GM18499 (cell line): Measurements from ENCODE around the gene MPRIP.

Experiments
- ATAC-seq: cut with Tn5 transposase; IDR thresholded peaks from one replicate; pipeline ENCODE4 v1.9.1; 2021; ENCODE audit warnings: moderate number of reproducible peaks; ENCODE audit not compliant: insufficient read depth, unreplicated experiment

Gene MPRIP

GRCh38 chr17:17221329-17221728, 179.1 kb downstream of the MPRIP start:
- ATAC-seq, result no peak

DNA sequence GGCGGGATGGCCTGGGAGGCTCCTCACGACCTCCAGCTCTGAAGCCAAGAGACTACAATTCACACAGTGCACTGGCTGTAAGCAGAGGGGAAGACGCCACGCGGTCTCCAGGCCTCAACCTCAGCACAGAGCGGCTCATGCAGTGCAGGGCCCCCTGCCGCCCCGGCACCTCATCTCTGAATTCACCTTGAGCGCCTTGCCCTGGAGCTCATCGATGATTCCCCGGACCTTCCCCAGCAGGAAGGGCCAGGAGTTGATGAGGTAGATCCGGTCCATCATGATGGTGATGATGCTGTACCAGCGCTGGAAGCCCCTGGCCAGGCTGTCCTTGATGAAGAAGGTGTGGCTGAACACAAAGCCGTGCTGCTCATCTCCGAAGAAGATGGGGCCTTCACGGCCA, 181.5 kb downstream of the MPRIP start:
- no peak for ATAC-seq

- no peak for ATAC-seq
Observed at GRCh38 chr17:17224137-17224536, 181.9 kb downstream of the MPRIP start.

DNA sequence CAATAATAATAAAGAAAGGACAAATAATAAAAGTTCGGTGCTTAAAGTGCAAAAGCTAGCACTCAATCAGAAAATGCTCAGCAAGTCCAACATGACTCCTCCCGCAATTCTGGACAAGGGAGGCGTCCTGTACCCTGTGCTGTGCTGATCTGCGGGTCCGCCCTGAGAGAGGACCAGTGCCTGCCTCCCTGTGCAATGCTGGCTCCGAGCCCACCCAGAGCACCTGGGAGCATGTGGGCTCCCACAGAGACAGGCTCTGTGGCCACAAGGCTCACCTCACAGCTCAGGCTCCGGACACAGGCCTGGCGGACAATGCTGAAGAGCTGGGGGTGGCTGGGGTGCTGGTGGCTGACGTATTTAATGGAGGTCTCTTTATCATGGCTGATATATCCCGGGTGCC, 183.6 kb downstream of the MPRIP start:
- no peak for ATAC-seq

DNA sequence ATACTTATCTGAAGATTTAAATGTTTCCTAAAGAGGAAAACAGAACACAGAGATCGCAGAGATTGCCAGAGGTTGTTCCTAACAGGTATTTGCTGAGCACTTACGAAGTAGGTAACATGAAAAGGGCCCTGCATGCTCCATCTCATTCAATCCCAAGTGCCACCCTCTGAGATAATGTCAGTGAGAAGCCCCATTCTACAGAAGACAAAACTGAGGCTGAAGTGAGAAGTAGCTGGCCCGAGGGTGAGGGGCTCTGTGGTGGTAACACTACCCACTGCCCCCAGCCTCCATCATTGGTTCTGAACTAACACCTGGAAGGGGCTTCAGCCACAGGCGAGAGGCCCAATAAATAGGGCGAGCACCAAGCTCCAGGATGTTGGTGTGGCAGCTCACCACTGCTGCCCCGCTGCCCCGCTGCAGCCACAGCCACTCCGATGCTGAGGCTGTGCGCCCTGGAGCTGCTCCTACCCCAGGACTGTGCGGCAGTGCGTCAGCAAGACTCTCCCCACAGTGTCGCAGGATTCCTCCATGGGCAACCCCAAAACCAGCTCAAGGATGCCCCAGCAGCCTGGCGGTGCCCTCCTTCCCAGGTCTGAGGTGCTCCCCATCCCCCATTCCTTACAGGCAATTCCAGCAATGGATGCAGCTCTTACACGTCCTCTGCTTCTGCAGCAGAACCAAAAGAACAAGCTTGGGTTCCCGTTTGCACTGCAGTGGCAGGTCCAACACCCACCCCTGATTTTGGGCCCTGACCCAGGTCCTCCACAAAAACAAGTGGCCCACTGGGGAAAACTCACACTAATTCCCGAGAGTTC, 184.4 kb downstream of the MPRIP start:
- no peak for ATAC-seq

DNA sequence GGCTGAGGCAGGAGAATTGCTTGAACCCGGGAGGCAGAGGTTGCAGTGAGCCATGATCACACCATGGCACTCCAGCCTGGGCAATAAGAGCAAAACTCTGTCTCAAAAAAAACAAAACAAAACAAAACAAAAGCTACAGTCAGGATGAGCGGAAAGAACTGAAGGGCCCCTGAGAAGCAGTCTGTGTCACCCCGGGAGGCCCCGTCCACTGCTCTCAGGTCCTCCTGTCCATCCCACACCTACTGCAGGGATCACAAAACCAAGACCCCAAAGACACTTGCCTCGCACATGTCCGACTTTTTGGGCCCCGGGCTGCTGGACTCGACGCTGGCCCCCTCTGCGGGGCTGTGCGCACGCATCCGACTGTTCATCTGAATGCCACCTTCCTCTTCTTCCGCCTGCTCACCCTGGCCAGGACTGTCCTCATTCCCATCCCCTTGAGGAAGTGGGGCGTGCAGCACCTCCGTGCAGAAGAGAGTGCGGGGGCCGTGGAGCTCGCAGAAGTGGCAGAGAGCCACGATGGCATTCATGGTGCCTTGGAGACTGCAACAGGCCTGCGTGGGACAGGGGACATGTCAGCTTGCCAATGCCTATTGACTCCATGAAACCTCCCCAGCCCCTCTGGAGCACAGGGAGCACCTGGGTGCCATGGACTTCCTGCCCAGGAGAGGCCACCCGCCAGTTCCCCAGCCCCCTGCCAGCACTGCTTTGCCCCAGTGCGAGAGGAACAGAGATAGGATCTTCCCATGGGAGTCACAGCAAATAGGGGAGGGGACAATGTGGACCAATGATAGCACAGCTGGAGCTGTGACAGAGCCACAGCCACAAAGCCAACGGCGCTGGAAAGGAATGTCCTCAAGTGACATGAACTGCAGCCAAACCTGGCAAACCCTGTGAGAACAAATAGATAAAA, 185.6 kb downstream of the MPRIP start:
- ATAC-seq, result no peak

DNA sequence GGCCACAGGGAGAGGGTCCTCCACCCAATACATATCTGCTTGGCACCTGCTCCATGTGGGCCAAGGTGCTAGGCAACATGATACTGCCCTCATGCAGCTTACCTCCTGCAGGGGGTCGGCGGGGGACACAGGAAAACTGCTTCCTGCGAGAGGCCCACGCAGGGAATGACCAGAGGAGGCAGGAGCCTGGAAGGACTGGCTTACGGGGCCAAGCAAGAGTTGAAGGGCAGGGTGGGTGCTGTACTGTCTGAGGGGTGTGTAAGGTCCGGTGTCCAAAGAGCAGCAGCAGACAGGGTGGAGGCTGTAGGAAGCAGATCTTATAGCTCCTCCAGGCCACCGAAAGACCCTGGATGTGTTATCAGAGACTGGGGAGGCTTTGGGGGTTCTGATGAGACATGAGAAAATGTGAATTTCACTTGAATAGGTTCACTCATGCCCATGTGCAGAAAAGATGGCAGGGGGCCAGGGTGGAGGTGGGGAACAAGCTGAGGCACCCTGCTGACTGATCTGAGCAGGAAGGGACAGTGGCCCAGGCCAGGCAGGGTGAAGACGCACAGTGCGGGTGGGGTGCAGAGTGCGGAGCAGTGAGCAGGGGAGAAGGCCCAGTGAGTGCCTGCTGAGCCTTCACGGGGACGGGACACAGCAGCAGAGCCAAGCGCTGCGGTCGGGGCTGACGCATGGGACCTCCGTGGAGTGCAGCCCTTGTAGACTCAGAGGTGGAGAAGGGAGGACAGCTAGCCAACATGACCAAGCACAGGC, 186.4 kb downstream of the MPRIP start:
- no peak for ATAC-seq

DNA sequence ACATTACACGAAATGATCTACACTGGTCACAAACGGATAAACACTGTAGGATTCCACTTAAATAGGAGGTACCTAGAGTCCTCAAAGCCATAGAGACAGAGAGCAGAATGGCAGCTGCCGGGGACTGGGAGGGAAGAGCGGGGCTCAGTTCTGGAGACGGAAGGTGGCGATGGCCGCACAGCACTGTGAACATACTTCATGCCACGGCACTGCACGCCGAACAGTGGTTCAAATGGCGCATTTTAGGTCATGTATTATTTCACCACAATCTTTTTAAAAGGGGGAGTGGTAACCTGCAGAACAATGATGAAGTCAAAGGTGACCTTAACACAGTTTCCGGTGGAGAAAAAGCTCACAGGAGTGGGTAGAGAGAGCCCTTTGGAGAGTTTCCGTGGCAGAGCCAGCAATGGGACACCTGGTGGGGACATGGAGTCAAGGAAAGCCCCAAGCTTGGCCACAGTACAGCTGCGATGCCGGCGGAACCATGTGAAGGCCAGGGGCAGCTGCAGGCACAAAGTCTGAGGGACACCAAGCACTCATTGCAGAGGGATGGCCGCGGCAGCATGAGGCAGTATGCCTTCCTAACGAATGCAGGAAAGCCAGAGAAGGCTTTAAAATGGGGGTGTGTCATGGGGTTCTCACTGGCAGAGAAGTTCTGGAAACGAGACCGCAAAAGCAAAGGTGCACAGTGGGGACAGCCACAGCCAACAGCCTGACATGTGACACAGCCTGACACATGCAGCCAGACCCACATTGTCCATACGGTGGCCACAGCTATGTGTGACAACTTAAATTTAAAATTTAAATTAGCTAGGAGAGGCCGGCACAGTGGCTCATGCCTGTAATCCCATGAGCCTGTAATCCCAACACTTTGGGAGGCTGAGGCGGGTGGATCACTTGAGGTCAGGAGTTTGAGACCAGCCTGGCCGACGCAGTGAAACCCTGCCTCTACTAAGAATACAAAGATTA, 187.4 kb downstream of the MPRIP start:
- ATAC-seq, result no peak

DNA sequence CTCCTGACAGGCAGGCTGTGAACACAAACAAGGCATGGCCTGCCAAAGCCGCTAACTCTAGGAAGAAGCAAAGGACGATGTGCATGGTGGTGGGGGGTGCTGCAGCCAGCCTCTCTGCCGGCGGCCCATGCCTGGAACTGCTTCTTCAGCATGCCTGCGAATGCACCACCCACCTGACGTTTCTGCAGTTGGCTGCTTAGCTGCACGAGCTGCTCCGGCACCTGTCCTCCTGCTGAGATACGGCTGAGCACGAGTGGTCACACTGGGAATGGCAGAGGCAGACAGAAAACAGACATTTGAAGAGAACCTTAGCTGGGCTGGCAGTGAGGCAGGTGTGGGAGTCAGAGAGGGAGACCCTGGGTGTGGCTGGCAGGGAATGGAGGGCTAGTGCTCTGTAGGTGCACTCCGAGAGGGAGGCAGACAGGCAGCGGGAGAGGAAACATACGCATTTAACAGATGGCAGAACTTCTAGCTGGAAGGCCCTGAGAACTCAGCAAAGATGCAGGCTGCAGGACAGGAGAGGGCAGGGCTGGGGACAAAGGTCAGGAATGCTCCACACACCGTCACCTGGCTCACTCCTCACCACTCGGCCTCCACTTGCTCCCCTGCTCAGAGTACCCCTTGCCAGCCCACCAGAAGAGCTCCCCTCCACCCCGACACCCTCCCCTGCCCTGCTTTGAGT, 189.5 kb downstream of the MPRIP start:
- no peak for ATAC-seq

DNA sequence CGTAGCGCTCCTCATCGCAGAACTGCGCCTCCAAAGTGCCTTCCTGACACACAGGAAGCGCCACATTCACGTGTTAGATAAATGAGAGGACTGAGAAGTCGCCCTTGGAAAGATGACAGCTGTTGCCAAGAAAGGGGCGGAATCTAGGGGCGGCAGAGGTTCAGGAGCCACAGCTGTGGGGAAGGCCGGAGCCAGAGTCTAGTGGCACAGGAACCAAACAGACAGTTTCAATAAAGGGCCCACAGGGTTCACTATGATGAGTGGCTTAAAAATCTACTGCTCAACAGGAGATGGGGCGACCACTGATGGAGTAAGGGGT, 190.0 kb downstream of the MPRIP start:
- ATAC-seq, result no peak

GRCh38 chr17:17235212-17236174, 193.2 kb downstream of the MPRIP start:
- ATAC-seq, result no peak

GRCh38 chr17:17236295-17237025, 194.2 kb downstream of the MPRIP start:
- peak; percentile 3 for ATAC-seq

GRCh38 chr17:17237026-17237799, 195.0 kb downstream of the MPRIP start, which contains the start of gene FLCN:
TSS of gene FLCN (minus strand) at chr17:17237168. CDS start at chr17:17228137, 9,031 bp downstream.
- peak; percentile 40 for ATAC-seq

DNA sequence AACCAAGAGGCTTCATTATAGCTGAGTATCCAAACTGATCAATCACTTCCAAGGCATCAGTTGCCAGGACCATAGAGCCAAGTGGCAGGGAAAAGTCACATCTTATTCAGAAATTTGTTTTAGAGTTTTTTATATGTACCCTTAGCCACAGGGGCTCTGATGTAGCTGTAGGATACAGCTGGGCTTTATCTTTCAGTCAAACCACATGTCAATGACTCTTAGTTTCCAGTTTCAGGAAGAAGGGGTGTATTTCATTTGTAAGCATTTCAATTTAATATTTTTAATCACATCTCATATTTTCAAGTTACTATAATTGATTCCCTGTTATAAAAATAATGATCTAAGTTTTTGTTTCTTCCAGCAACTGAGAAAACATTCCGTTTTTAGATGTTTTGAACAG, 197.6 kb downstream of the MPRIP start:
- ATAC-seq, result no peak

DNA sequence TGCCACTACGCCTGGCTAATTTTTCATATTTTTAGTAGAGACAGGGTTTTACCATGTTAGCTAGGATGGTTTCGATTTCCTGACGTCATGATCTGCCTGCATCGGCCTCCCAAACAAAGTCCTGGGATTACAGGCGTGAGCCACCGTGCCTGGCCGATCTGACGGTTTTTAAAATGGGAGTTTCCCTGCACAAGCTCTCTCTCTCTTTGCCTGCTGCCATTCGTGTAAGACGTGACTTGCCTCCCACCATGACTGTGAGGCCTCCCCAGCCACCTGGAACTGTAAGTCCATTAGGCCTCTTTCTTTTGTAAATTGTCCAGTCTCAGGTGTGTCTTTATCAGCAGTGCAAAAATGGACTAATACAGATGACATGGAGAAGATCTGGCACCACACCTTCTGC, 199.4 kb downstream of the MPRIP start:
- no peak for ATAC-seq

DNA sequence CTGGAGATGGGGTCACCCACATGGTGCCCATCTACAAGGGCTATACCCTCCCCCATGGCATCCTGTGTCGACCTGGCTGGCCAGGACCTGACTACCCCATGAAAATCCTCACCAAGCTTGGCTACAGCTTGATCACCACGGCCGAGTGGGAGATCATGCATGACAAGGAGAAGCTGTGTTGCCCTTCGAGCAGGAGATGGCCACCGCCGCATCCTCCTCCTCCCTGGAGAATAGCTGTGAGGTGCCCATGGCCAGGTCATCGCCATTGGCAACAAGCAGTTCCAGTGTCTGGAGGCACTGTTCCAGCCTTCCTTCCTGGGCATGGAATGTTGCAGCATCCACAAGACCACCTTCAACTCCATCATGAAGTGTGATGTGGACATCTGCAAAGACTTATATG, 200.0 kb downstream of the MPRIP start:
- ATAC-seq, result no peak
